ENCODE data around the gene TREML4.

The TREML4 gene

GRCh38 chr6:41288030-41288753, 60.0 kb downstream of the TREML4 start:
- peak; percentile 95 for DNase-seq

All from NCI-H1105 (cell line).